ENCODE measurements around the gene TNFSF15.

DNA sequence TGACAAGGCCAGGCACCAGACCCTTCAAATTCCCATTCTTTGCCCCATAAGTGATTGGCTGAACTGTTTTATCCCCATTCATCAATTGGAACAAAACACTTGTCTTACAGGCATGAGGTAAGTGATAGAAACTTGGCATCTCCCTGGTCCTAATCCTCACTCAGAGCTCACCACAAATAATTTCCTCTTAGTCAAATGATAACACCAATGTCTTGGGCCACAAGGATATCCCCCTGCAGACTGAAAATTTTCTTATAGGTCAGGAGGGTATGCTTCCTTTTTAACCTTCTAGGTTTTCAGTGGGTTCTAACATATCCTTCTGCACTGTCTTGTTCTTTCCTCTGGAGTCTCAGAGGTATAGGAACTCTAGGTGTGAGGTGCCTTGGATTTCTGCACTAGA, 14.5 kb downstream of the TNFSF15 start:
- TF ChIP-seq, protein P1, sequence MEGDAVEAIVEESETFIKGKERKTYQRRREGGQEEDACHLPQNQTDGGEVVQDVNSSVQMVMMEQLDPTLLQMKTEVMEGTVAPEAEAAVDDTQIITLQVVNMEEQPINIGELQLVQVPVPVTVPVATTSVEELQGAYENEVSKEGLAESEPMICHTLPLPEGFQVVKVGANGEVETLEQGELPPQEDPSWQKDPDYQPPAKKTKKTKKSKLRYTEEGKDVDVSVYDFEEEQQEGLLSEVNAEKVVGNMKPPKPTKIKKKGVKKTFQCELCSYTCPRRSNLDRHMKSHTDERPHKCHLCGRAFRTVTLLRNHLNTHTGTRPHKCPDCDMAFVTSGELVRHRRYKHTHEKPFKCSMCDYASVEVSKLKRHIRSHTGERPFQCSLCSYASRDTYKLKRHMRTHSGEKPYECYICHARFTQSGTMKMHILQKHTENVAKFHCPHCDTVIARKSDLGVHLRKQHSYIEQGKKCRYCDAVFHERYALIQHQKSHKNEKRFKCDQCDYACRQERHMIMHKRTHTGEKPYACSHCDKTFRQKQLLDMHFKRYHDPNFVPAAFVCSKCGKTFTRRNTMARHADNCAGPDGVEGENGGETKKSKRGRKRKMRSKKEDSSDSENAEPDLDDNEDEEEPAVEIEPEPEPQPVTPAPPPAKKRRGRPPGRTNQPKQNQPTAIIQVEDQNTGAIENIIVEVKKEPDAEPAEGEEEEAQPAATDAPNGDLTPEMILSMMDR (IDR thresholded peaks at IDR 0.05): no peak
- TF ChIP-seq POLR2A (IDR thresholded peaks at IDR 0.05): no peak
- no peak for TF ChIP-seq POLR2AphosphoS5 (IDR thresholded peaks at IDR 0.05)
